Neural progenitor cell (in vitro differentiated cells): ENCODE results near the gene IGSF8.
A peak's percentile ranks its signal among the peaks of the same experiment; 100 is the strongest.

ENCODE experiments used
- CTCF ChIP-seq: fragments of 200-600 bp; sonication (generic); IDR thresholded peaks from 2 replicates; pipeline ENCODE4 v1.5.1; 2017; ENCODE audit warnings: antibody characterized with exemption, mild to moderate bottlenecking
- EZH2 ChIP-seq: fragments of 200-600 bp; sonication (generic); IDR thresholded peaks from 2 replicates; pipeline ENCODE4 v1.6.1; 2017; ENCODE audit warnings: antibody characterized with exemption, mild to moderate bottlenecking, moderate library complexity
- EZH2phosphoT487 ChIP-seq: fragments of 200-600 bp; sonication (generic); IDR thresholded peaks from 2 replicates; pipeline ENCODE4 v1.6.1; 2017; ENCODE audit warnings: antibody characterized with exemption

GRCh38 chr1:160085686-160086455 is 12.5 kb downstream of the IGSF8 start:
- peak; percentile 92 for TF ChIP-seq CTCF
- TF ChIP-seq EZH2 = peak; percentile 43
- no peak for TF ChIP-seq EZH2phosphoT487
